Hepatocyte (in vitro differentiated cells): Measurements from ENCODE around the gene TMEM19. TPM values are rescaled to one million over a fixed set of nuclear protein-coding genes. Genes with fewer than 3 reads are reported as not detected.

ENCODE experiments used
- DNase-seq: peaks from one replicate; pipeline ENCODE4 v3.0.0-alpha.2; 2016; ENCODE audit warnings: low spot score
- H2AFZ ChIP-seq: fragments of 200-600 bp; sonication (generic); 2 replicates; pipeline ENCODE4 v1.6.0; 2016; ENCODE audit warnings: antibody characterized with exemption, mild to moderate bottlenecking
- H3K27ac ChIP-seq: fragments of 200-600 bp; sonication (generic); 2 replicates; pipeline ENCODE4 v1.5.1; 2016; ENCODE audit warnings: mild to moderate bottlenecking
- H3K27me3 ChIP-seq: fragments of 200-600 bp; sonication (generic); 2 replicates; pipeline ENCODE4 v1.6.1; 2016
- H3K36me3 ChIP-seq: fragments of 200-600 bp; sonication (generic); replicated peaks from 2 replicates; pipeline ENCODE4 v1.5.1; 2016; ENCODE audit warnings: low read depth; ENCODE audit not compliant: insufficient read depth
- H3K4me1 ChIP-seq: fragments of 200-600 bp; sonication (generic); 2 replicates; pipeline ENCODE4 v1.5.1; 2016; ENCODE audit warnings: mild to moderate bottlenecking, moderate library complexity; ENCODE audit not compliant: insufficient read depth
- H3K4me2 ChIP-seq: fragments of 200-600 bp; sonication (generic); 2 replicates; pipeline ENCODE4 v1.6.0; 2016
- H3K4me3 ChIP-seq: fragments of 200-600 bp; sonication (generic); 2 replicates; pipeline ENCODE4 v1.5.1; 2016; ENCODE audit warnings: mild to moderate bottlenecking
- H3K79me2 ChIP-seq: fragments of 200-600 bp; sonication (generic); 2 replicates; pipeline ENCODE4 v1.6.0; 2017; ENCODE audit warnings: mild to moderate bottlenecking
- H3K9me2 ChIP-seq: fragments of 200-600 bp; sonication (generic); replicated peaks from 2 replicates; pipeline ENCODE4 v1.6.0; 2017; ENCODE audit warnings: mild to moderate bottlenecking; ENCODE audit not compliant: insufficient read depth
- H3K9me3 ChIP-seq: fragments of 200-600 bp; sonication (generic); 2 replicates; pipeline ENCODE4 v1.5.1; 2016; ENCODE audit warnings: low read depth, mild to moderate bottlenecking
- H4K20me1 ChIP-seq: fragments of 200-600 bp; sonication (generic); 2 replicates; pipeline ENCODE4 v1.6.0; 2016; ENCODE audit warnings: mild to moderate bottlenecking; ENCODE audit not compliant: insufficient read depth, poor library complexity, severe bottlenecking
- CTCF ChIP-seq: fragments of 200-600 bp; sonication (generic); IDR thresholded peaks from 2 replicates; pipeline ENCODE4 v1.5.1; 2016; ENCODE audit warnings: antibody characterized with exemption, mild to moderate bottlenecking; ENCODE audit not compliant: poor library complexity
- EZH2 ChIP-seq: fragments of 200-600 bp; sonication (generic); IDR thresholded peaks from 2 replicates; pipeline ENCODE4 v1.6.1; 2016; ENCODE audit warnings: antibody characterized with exemption, mild to moderate bottlenecking, borderline replicate concordance
- EZH2phosphoT487 ChIP-seq: fragments of 200-600 bp; sonication (generic); IDR thresholded peaks from one replicate; pipeline ENCODE4 v1.6.1; 2018; ENCODE audit warnings: antibody characterized with exemption, mild to moderate bottlenecking, low read depth, moderate library complexity; ENCODE audit not compliant: unreplicated experiment, severe bottlenecking
- WGBS: methylation state at CpG from one replicate; pipeline ENCODE4 v1.1.6; 2016; ENCODE audit warnings: low lambda C conversion rate; ENCODE audit errors: missing lambda C conversion rate; 5-methylcytosine and 5-hydroxymethylcytosine counted together
- polyA plus RNA-seq: library from polyadenylated mRNA; unstranded; fragments of >200 nt; fragmentation: Nextera tagmentation; extraction: Ambion mirVana; gene quantifications from 2 replicates; pipeline ENCODE4 v1.2.1, GENCODE V29; 2016
- total RNA-seq: library from RNA; depleted of rRNA; stranded (reverse); fragments of >200 nt; gene quantifications from 2 replicates; pipeline ENCODE4 v1.2.3, GENCODE V29; 2014

The TMEM19 gene
- total and polyA plus RNA-seq, 2 experiments from 2014 or later: 24.1 to 24.8 TPM

- no peaks in the 10 kb centered on the region for H3K4me1 ChIP-seq
- H4K20me1 ChIP-seq: peaks cover 15% of the 10 kb centered on the region
- DNase-seq: no peak
- H2AFZ ChIP-seq: no peak overlapping the region
- H3K79me2 ChIP-seq: peaks cover 50% of the 10 kb centered on the region
- no peak overlapping the region for H3K4me3 ChIP-seq
- no peaks in the 10 kb centered on the region for H3K9me3 ChIP-seq
- TF ChIP-seq CTCF: no peak
- TF ChIP-seq EZH2: no peak
- no peak for TF ChIP-seq EZH2phosphoT487
- no peak overlapping the region for H3K4me2 ChIP-seq
- H3K27me3 ChIP-seq: no peaks in the 10 kb centered on the region
- no peak overlapping the region for H3K27ac ChIP-seq
- H3K9me2 ChIP-seq: no peaks in the 10 kb centered on the region
- peaks cover 5% of the 10 kb centered on the region for H3K36me3 ChIP-seq
- 95% methylated on average over 3 of the region's 3 CpGs for WGBS
These were observed 40.6 kb upstream of the TMEM19 start for GRCh38 chr12:71645268-71645667.

GRCh38 chr12:71646512-71646911, 39.4 kb upstream of the TMEM19 start:
- no peaks in the 10 kb centered on the region for H3K4me1 ChIP-seq
- 90% methylated on average over 3 of the region's 3 CpGs for WGBS

GRCh38 chr12:71648537-71648936, 37.3 kb upstream of the TMEM19 start:
- no peak overlapping the region for H3K27ac ChIP-seq
- 86% methylated on average over 4 of the region's 4 CpGs for WGBS
- no peak for TF ChIP-seq EZH2phosphoT487
- TF ChIP-seq CTCF: no peak
- no peak for TF ChIP-seq EZH2
- peaks cover 81% of the 10 kb centered on the region for H3K79me2 ChIP-seq
- H3K4me1 ChIP-seq: no peaks in the 10 kb centered on the region
- H4K20me1 ChIP-seq: peaks cover 30% of the 10 kb centered on the region
- no peak for DNase-seq
- peaks cover 5% of the 10 kb centered on the region for H3K36me3 ChIP-seq
- no peaks in the 10 kb centered on the region for H3K9me3 ChIP-seq
- H2AFZ ChIP-seq: no peak overlapping the region
- H3K4me2 ChIP-seq: no peak overlapping the region
- H3K4me3 ChIP-seq: no peak overlapping the region
- H3K27me3 ChIP-seq: no peaks in the 10 kb centered on the region
- H3K9me2 ChIP-seq: no peaks in the 10 kb centered on the region

More at GRCh38 chr12:71646512-71646911, 39.4 kb upstream of the TMEM19 start:
- TF ChIP-seq CTCF (no peak), EZH2phosphoT487 (no peak), EZH2 (no peak)
- Histone ChIP-seq H3K27ac (no peak overlapping the region), H3K36me3 (peaks cover 5% of the 10 kb centered on the region), H3K9me2 (no peaks in the 10 kb centered on the region), H3K79me2 (peaks cover 62% of the 10 kb centered on the region), H3K27me3 (no peaks in the 10 kb centered on the region), H3K4me3 (no peak overlapping the region), H3K9me3 (no peaks in the 10 kb centered on the region), H2AFZ (no peak overlapping the region), H4K20me1 (peaks cover 22% of the 10 kb centered on the region), H3K4me2 (no peak overlapping the region)
- no peak for DNase-seq

GRCh38 chr12:71649401-71649800, 36.5 kb upstream of the TMEM19 start:
- H3K27me3 ChIP-seq: no peaks in the 10 kb centered on the region
- peaks cover 5% of the 10 kb centered on the region for H3K36me3 ChIP-seq
- TF ChIP-seq CTCF (no peak), EZH2 (no peak), EZH2phosphoT487 (no peak)
- no peaks in the 10 kb centered on the region for H3K4me1 ChIP-seq
- H3K79me2 ChIP-seq: peaks cover 83% of the 10 kb centered on the region
- H3K9me3 ChIP-seq: no peaks in the 10 kb centered on the region
- H2AFZ ChIP-seq: no peak overlapping the region
- no peak for DNase-seq
- no peaks in the 10 kb centered on the region for H3K9me2 ChIP-seq
- H3K4me2 ChIP-seq: no peak overlapping the region
- peaks cover 35% of the 10 kb centered on the region for H4K20me1 ChIP-seq
- H3K27ac ChIP-seq: no peak overlapping the region
- 98% methylated on average over 2 of the region's 2 CpGs for WGBS
- no peak overlapping the region for H3K4me3 ChIP-seq
